ENCODE measurements around the gene TMEM39A.

The TMEM39A gene

GRCh38 chr3:119401069-119401468 lies 62.3 kb downstream of the TMEM39A start:
- no peak for DNase-seq (ENCODE audit: low read depth, low spot score)

GRCh38 chr3:119400466-119400865 lies 62.9 kb downstream of the TMEM39A start:
- DNase-seq (ENCODE audit: low read depth, low spot score) = no peak

- DNase-seq (ENCODE audit: low read depth, low spot score) = no peak
These were observed 66.5 kb downstream of the TMEM39A start for GRCh38 chr3:119396870-119397269.

- DNase-seq (ENCODE audit: low read depth, low spot score) = no peak
These were observed 67.5 kb downstream of the TMEM39A start for GRCh38 chr3:119395923-119396358.

- peak; percentile 54 for DNase-seq (ENCODE audit: low read depth, low spot score)
These were observed 74.8 kb downstream of the TMEM39A start for GRCh38 chr3:119388577-119388976.

- no peak for DNase-seq (ENCODE audit: low read depth, low spot score)
These were observed 81.3 kb downstream of the TMEM39A start for GRCh38 chr3:119382134-119382533.

- no peak for DNase-seq (ENCODE audit: low read depth, low spot score)
These were observed 82.7 kb downstream of the TMEM39A start for GRCh38 chr3:119380697-119381096.

Measured in astrocyte of the hippocampus (primary cell).